BJ (cell line): ENCODE measurements around the gene IFFO2. TPM values are rescaled to one million over a fixed set of nuclear protein-coding genes. Genes with fewer than 3 reads are reported as not detected.

Source experiments
- CTCF ChIA-PET: fragments of 350-600 bp; formaldehyde crosslinking; extraction: SDS; loops from one replicate; lab custom pipeline; 2021; ENCODE audit warnings: antibody characterized with exemption, inconsistent platforms; lab: Yijun Ruan, JAX
- POLR2A ChIA-PET: fragments of 300-600 bp; sonication (Branson Sonifier 250); formaldehyde crosslinking; extraction: SDS; loops from one replicate; lab custom pipeline; 2021; ENCODE audit warnings: antibody characterized with exemption; lab: Charles Lee
- DNase-seq: peaks from one replicate; pipeline ENCODE4 v3.0.0-alpha.2; 2011; ENCODE audit warnings: low read depth
- H3K27me3 ChIP-seq: 2 replicates; pipeline ENCODE4 v1.6.0; 2011; ENCODE audit warnings: low read length; ENCODE audit not compliant: control insufficient read depth, insufficient read depth
- H3K36me3 ChIP-seq: 2 replicates; pipeline ENCODE4 v1.5.1; 2011; ENCODE audit warnings: low read length; ENCODE audit not compliant: control insufficient read depth, insufficient read depth
- H3K4me3 ChIP-seq: 2 replicates; pipeline ENCODE4 v1.5.1; 2011; ENCODE audit warnings: low read depth, mild to moderate bottlenecking, control low read depth, low read length
- CTCF ChIP-seq: IDR thresholded peaks from 2 replicates; pipeline ENCODE4 v1.5.1; 2011; ENCODE audit warnings: low read depth, mild to moderate bottlenecking, control low read depth, inconsistent platforms, low read length, moderate library complexity; ENCODE audit not compliant: insufficient read depth
- polyA plus RNA-seq: library from polyadenylated mRNA; depleted of rRNA; stranded (reverse); fragments of >200 nt; gene quantifications from 2 replicates; pipeline ENCODE4 v1.2.3, GENCODE V29; 2011

The IFFO2 gene
- polyA plus RNA-seq, 1 experiment: 15.0 TPM

GRCh38 chr1:18881164-18881563 is 75.3 kb downstream of the IFFO2 start:
- ChIA-PET CTCF (interaction anchor here (2.0 kb wide), 1 partner anchor 32 kb away, joined by 6 read pairs; no protein-coding TSS in a partner anchor), POLR2A (no interaction called here)
- no peak for TF ChIP-seq CTCF
- no peak for DNase-seq
- no peak overlapping the region for H3K4me3 ChIP-seq
- H3K36me3 ChIP-seq: no peaks in the 10 kb centered on the region; the same call in 1 of the 2 replicates
- H3K27me3 ChIP-seq: no peaks in the 10 kb centered on the region

GRCh38 chr1:18880585-18880984 is 75.9 kb downstream of the IFFO2 start:
- CTCF ChIA-PET: interaction anchor here (2.0 kb wide), 1 partner anchor 32 kb away, joined by 6 read pairs; no protein-coding TSS in a partner anchor
- H3K36me3 ChIP-seq: no peaks in the 10 kb centered on the region; the same call in 1 of the 2 replicates
- no peak for DNase-seq
- no peak for TF ChIP-seq CTCF
- POLR2A ChIA-PET: no interaction called here
- no peaks in the 10 kb centered on the region for H3K27me3 ChIP-seq
- H3K4me3 ChIP-seq: no peak overlapping the region

- H3K36me3 ChIP-seq: no peaks in the 10 kb centered on the region; the same call in 1 of the 2 replicates
- no peaks in the 10 kb centered on the region for H3K27me3 ChIP-seq
- no peak for DNase-seq
- ChIA-PET CTCF (no interaction called here), POLR2A (no interaction called here)
- no peak for TF ChIP-seq CTCF
- H3K4me3 ChIP-seq: no peak overlapping the region
Observed at GRCh38 chr1:18879791-18880309, 76.6 kb downstream of the IFFO2 start.

GRCh38 chr1:18879215-18879790 is 77.2 kb downstream of the IFFO2 start:
- no peak for TF ChIP-seq CTCF
- Histone ChIP-seq H3K36me3 (no peaks in the 10 kb centered on the region; the same call in 1 of the 2 replicates), H3K27me3 (no peaks in the 10 kb centered on the region), H3K4me3 (no peak overlapping the region)
- ChIA-PET CTCF (interaction anchor here (0.6 kb wide), 1 partner anchor 93 kb away, joined by 3 read pairs; no protein-coding TSS in a partner anchor), POLR2A (no interaction called here)
- DNase-seq: no peak

GRCh38 chr1:18878538-18879214 is 77.8 kb downstream of the IFFO2 start:
- no peak overlapping the region for H3K4me3 ChIP-seq
- ChIA-PET POLR2A (no interaction called here), CTCF (interaction anchor here (0.6 to 7.4 kb wide), 2 partner anchors 93 to 281 kb away, joined by 3 to 67 read pairs; no protein-coding TSS in a partner anchor)
- H3K36me3 ChIP-seq: no peaks in the 10 kb centered on the region; the same call in 1 of the 2 replicates
- no peaks in the 10 kb centered on the region for H3K27me3 ChIP-seq
- no peak for TF ChIP-seq CTCF
- no peak for DNase-seq
